C4-2B (cell line): ENCODE measurements around the gene YEATS4.

Experiments used
- CTCF ChIP-seq: fragments of 450-650 bp; conservative IDR thresholded peaks from 2 replicates; pipeline ENCODE4 v1.5.1; 2017; ENCODE audit warnings: mild to moderate bottlenecking
- ZFX ChIP-seq: fragments of 450-650 bp; IDR thresholded peaks from 2 replicates; pipeline ENCODE4 v1.6.1; 2017

GRCh38 chr12:69410571-69410970 lies 51.0 kb downstream of the YEATS4 start:
- TF ChIP-seq CTCF = no peak
- TF ChIP-seq ZFX = no peak
